GM18519 (cell line): ENCODE measurements around the gene TNRC18.

ENCODE experiments used
- ATAC-seq: cut with Tn5 transposase; IDR thresholded peaks from one replicate; pipeline ENCODE4 v1.9.1; 2021; ENCODE audit warnings: mild to moderate bottlenecking, moderate library complexity; ENCODE audit not compliant: unreplicated experiment, low FRiP score

Gene TNRC18

GRCh38 chr7:5352440-5353010, 71.1 kb downstream of the TNRC18 start:
- ATAC-seq = no peak

DNA sequence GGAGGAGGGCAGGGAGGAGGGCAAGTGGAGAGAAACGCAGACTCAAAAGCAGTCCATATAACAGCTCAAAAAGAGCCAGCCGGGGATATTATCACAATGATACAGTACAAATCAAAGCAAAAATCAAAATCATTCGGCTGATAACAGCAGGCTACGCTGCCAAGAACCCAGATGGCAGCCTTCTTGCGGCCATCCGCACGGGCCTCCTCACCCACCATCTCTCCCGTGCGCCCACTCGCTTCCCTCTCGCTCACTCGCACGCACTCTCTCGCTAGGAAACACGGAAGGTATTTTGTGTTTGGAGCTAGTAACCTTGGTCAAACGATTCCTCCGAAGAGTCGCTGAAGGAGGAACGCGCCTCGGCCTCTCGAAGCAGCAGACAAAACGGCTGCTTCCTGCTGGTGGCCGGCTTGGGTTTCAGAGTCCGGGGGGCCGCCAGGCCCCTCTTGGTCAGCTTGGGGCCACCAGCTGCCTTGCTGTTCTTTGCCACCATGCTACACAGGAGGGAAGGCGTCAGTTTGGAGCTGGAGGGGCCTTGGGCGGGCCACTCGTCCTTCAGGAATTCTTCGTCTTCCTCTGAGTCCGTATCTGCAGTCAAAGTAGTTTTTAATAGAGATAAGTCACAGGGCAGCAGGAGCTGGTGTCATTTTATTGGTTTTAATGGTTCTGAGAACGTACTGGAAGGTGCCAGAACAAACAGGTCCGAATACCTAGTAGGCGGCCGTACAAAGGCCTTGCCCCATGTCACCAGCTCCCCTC, 71.9 kb downstream of the TNRC18 start:
- ATAC-seq = no peak

- no peak for ATAC-seq
Observed at GRCh38 chr7:5350600-5351385, 72.8 kb downstream of the TNRC18 start.

DNA sequence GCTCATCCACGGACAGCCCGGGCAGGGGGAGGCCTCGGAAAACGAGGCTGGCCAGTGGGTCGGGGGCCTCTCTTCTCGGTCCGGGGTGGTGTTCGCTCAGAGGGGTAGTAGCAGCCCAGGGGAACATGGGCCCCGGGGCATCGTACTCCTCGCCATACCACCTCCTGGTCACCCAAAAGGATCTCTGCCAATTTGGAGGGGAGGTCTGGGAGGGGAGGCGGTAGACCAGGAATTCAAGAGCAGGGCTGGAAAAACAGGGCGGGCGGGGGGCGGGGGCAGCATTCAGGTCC, 73.5 kb downstream of the TNRC18 start:
- no peak for ATAC-seq

GRCh38 chr7:5349437-5350173, 74.0 kb downstream of the TNRC18 start:
- ATAC-seq = no peak

DNA sequence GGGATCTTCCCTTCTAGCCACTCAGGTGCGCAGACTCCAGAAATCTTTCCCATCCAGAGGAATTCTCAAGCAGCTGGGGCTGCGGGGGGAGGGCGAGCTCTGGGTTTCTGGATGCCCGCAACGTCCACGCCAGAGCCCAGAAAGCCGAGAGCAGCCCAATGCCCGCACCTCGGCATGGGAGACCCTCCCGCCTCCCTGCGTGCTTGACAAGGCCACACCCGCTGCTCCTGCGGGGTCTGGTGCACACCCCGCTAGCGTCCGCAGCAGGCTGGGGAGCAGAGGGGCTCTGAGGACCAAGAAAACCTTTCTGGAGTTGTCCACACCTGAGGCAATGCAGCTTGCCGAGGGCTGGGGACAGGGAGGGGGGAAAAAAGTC, 74.6 kb downstream of the TNRC18 start:
- ATAC-seq = no peak

DNA sequence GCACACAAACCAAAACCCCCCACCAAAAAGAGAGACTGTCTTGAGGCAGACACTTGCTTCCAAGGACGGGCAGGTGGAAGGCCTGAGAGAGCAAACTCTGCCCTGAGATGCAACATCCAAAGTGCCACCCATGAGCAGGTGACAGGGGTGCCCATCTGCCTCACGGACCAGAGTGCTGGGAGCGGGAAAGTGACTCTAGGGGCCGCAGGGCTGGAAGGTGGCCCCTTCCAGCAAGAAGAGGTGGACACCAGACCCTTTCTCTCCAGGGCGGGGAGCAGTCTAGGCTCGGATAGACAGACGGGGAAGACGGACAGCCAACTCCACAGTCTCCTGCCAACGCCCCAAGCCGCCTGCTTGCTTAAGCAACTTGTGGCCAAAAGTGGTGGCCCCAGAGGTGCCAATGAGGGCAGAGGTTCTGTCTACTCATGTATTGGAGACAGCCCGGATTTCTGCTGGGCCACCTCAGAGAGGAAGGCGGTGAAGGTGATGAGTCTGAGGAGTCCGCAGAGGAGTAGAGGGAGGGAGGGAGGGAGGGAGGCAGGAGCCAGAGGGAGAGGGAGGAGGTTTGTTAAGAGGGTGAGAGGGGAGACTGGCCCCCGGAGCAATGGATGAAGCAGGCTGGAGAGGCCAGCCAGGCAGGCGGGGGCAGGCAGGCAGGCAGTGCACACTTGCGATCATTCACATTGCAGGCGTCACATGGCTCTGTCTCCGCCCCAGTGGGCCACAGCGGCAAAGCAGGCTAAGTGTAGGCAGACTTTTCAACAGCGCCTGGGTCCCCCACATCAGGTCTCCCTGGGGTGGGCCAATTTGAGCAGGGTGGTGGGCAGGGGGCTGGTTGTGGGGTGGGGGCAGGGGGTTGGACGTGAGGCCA, 75.3 kb downstream of the TNRC18 start:
- ATAC-seq = no peak

GRCh38 chr7:5345671-5346070, 78.0 kb downstream of the TNRC18 start:
- ATAC-seq = no peak

GRCh38 chr7:5345171-5345570, 78.5 kb downstream of the TNRC18 start:
- ATAC-seq = no peak

DNA sequence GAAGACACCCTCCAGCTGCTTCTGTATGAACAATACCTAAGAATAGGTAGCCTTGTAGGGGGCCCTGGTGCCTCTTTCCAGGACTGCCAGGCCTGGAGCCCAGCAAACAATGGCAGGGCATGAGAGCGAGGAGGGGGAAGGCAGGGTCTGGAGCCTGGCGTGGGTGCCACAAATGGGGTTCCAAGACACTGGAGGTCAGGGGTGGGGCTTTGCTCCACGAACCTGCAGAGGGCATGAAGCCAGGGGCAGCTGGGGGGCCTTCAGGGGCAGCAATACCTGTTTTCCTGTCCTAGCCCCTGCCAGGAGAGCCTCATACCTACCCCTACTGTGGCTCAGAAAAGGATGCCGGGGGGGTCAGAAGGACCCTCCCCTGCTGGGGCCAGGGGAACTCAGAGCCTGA, 79.3 kb downstream of the TNRC18 start:
- no peak for ATAC-seq

DNA sequence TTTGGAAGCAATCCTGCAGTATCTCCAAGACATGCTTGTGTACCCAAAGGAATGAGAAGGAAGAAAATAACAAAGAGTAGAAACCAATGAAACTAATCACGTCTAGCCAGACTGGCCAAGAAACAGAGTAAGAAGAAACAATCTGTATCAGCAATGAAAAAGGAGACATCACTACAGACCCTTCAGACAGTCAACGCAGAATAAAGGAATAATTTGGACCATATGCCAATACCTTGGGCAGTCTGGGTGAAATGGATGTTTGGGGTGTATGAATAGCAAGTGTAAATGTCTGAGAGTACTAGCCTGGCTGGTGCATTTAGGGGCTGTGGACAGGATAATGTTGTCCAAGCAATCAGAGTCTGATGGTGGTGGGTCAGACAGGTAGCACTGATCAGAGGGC, 79.8 kb downstream of the TNRC18 start:
- ATAC-seq = no peak

DNA sequence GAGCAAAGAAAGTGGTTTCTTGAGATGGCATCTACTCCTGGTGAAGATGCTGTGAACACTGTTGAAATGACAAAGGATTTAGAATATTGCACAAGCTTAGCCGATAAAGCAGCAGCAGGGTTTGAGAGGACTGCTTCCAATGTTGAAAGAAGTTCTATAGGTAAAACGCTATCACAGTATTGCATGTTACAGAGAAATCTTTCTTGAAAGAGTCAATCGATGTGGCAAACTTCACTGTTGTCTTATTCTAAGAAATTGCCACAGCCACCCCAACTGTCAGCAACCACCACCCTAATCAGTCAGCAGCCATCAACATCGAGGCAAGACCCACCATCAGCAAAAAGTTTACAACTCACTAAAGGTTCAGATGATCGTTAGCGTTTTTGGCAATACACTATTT, 81.0 kb downstream of the TNRC18 start:
- no peak for ATAC-seq

- no peak for ATAC-seq
Observed at GRCh38 chr7:5339955-5340354, 83.7 kb downstream of the TNRC18 start.

DNA sequence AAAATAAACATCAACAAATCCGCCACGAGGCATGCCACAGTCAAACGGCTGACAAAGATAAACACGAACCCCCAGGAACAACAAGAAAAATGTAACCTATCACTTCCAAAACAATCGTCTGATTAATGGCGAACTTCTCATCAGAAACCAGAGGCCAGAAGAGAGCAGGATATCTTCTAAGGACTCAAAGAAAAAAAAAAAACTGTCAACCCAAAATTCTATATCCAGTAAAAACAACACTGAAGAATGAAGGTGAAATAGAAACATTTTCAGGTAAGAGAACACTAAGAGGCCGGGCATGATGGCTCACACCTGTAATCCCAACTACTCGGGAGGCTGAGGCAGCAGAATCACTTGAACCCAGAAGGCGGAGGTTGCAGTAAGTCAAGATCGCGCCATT, 86.6 kb downstream of the TNRC18 start:
- ATAC-seq = no peak

GRCh38 chr7:5334671-5335070, 89.0 kb downstream of the TNRC18 start:
- ATAC-seq = no peak

- ATAC-seq = no peak
Observed at GRCh38 chr7:5333121-5334045, 90.3 kb downstream of the TNRC18 start.

DNA sequence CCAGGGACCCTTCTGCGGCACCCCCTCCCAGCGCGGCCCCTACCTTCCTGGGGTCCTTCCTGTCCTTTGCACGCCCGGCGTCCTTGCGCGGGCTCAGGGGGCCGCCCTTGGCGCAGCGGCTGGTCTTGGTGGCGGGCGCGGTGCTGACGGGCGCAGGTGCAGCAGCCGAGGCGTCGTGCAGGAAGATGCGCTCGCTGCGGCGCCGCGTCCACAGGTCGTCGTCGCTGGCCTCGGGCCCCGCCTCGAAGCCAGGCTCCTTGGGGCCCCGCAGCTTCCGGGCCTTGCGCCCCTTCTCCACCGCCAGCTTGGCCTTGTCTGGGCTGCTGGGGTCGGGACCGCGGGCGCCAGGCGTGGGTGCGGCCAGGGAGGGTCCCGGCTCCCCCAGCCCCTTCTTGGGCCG, 91.1 kb downstream of the TNRC18 start:
- no peak for ATAC-seq

DNA sequence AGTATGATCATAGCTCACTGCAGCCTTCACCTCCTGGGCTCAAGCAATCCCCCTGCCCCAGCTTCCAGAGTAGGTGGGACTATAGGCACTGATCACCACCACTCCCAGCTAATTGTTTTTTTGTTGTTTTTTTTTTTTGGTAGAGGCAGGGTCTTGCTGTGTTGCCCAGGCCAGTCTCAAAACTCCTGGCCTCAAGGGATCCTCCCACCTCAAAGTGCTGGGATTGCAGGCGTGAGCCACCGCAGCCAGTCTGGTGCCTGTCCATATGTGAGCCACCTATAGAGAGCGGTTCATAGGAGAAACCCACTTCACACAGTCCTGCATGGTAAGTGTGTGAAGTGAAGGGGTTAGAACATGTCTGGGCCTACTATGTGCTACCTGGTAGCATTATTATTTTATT, 93.3 kb downstream of the TNRC18 start:
- no peak for ATAC-seq

- no peak for ATAC-seq
Observed at GRCh38 chr7:5324961-5325360, 98.7 kb downstream of the TNRC18 start.
